Epithelial cell of proximal tubule (primary cell): Measurements from ENCODE around the gene ZFYVE21. TPM values are rescaled to one million over a fixed set of nuclear protein-coding genes. Genes with fewer than 3 reads are reported as not detected.

Experiments
- DNase-seq: peaks from one replicate; pipeline ENCODE4 v3.0.0-alpha.2; 2011; ENCODE audit warnings: low read depth
- H3K4me3 ChIP-seq: 2 replicates; pipeline ENCODE4 v1.5.1; 2011; ENCODE audit warnings: low read depth, mild to moderate bottlenecking, low read length
- CTCF ChIP-seq: conservative IDR thresholded peaks from 2 replicates; pipeline ENCODE4 v1.5.1; 2012; ENCODE audit warnings: low read depth, mild to moderate bottlenecking, low read length
- total RNA-seq: library from RNA; depleted of rRNA; stranded (reverse); fragments of >200 nt; gene quantifications from 2 replicates; pipeline ENCODE4 v1.2.3, GENCODE V29; 2015

Gene ZFYVE21
- total RNA-seq, 1 donor from 2014 or later: 74.1 TPM

GRCh38 chr14:103739466-103739792, 23.8 kb downstream of the ZFYVE21 start:
- no peak overlapping the region for H3K4me3 ChIP-seq
- no peak for DNase-seq
- no peak for TF ChIP-seq CTCF

- no peak overlapping the region for H3K4me3 ChIP-seq
- DNase-seq: no peak
- no peak for TF ChIP-seq CTCF
Observed at GRCh38 chr14:103739793-103740501, 24.3 kb downstream of the ZFYVE21 start.

GRCh38 chr14:103740991-103741689, 25.5 kb downstream of the ZFYVE21 start:
- TF ChIP-seq CTCF: no peak
- no peak for DNase-seq
- no peak overlapping the region for H3K4me3 ChIP-seq

- no peak overlapping the region for H3K4me3 ChIP-seq
- no peak for DNase-seq
- TF ChIP-seq CTCF: no peak
Observed at GRCh38 chr14:103741876-103742275, 26.3 kb downstream of the ZFYVE21 start.

GRCh38 chr14:103742499-103743255, 27.1 kb downstream of the ZFYVE21 start:
- no peak overlapping the region for H3K4me3 ChIP-seq
- TF ChIP-seq CTCF: no peak
- DNase-seq: no peak

- no peak for DNase-seq
- no peak for TF ChIP-seq CTCF
- no peak overlapping the region for H3K4me3 ChIP-seq
Observed at GRCh38 chr14:103743691-103744090, 28.1 kb downstream of the ZFYVE21 start.
